Vagina (tissue), 2 donors: ENCODE results near the gene DDX56. TPM values are rescaled to one million over a fixed set of nuclear protein-coding genes. Genes with fewer than 3 reads are reported as not detected.

Source experiments
- DNase-seq, 2 donors: peaks; one replicate each; pipeline ENCODE4 v3.0.0-alpha.2; 2017; ENCODE audit errors: extremely low spot score in 2 of 2
- H3K27ac ChIP-seq: fragments of 200-600 bp; sonication (generic); one replicate; pipeline ENCODE4 v1.5.1; 2019
- H3K27me3 ChIP-seq: fragments of 200-600 bp; sonication (generic); one replicate; pipeline ENCODE4 v1.5.1; 2019
- H3K36me3 ChIP-seq, 2 donors: fragments of 200-600 bp; sonication (generic); one replicate each; pipeline ENCODE4 v1.5.1; 2017 to 2019
- H3K4me1 ChIP-seq: fragments of 200-600 bp; sonication (generic); one replicate; pipeline ENCODE4 v1.5.1; 2019
- H3K4me3 ChIP-seq, 2 donors: fragments of 200-600 bp; sonication (generic); 1 replicate in 1 of 2; 2 replicates in 1 of 2; pipeline ENCODE4 v1.5.1; 2016 to 2019
- H3K9me3 ChIP-seq: fragments of 200-600 bp; sonication (generic); one replicate; pipeline ENCODE4 v1.5.1; 2019
- POLR2A ChIP-seq, 2 donors: fragments of 450-650 bp; IDR thresholded peaks; one replicate each; pipeline ENCODE4 v1.6.1; 2017; ENCODE audit warnings: antibody characterized with exemption in 2 of 2, mild to moderate bottlenecking in 2 of 2, moderate library complexity in 2 of 2
- POLR2AphosphoS5 ChIP-seq, 2 donors: sonication (generic); formaldehyde crosslinking; IDR thresholded peaks; one replicate each; pipeline ENCODE4 v1.9.0; 2017; ENCODE audit warnings: antibody characterized with exemption in 2 of 2, mild to moderate bottlenecking in 2 of 2, low read depth in 1 of 2; ENCODE audit not compliant: insufficient read depth in 1 of 2
- intact Hi-C: fragments of 100-400 bp; cut with DNase I; formaldehyde crosslinking; loops from one replicate; pipeline ENCODE4 v1.15.1; 2023
- total RNA-seq: library from RNA; depleted of rRNA; stranded (reverse); fragments of >200 nt; gene quantifications from one replicate; pipeline ENCODE4 v1.2.3, GENCODE V29; 2016
- TF ChIP-seq, protein P1 (sequence below), 3 experiments: fragments of 450-650 bp in 2 of 3; fragments of 200-600 bp in 1 of 3; sonication (generic) in 1 of 3; IDR thresholded peaks; one replicate each; pipeline ENCODE4 v1.5.1; 2017 to 2019; ENCODE audit warnings: antibody characterized with exemption in 3 of 3, mild to moderate bottlenecking in 2 of 3, moderate library complexity in 2 of 3

The DDX56 gene
- total RNA-seq, 1 donor from 2014 or later: 60.2 TPM

DNA sequence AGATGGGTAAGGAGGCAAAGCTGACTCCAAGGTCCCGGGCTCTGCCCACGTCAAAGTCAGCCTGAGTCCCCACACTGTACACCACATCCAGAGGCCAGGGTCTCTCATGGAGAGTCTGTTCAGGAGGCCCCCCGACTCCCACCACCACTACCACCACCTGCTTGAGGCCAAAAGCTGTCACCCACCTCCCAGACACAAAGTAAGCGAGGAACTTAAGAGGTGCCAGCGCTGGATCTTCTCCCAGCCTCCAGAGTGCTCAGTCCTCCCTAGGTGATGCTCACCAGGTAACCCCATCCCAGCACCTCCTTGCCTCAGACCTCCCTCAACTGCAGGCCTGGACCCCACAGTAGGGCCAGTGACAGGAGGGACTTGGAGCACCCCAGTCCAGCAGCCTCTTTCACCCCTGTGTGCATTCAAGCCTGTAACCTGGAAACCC lies 33.1 kb downstream of the DDX56 start:
- TF ChIP-seq, protein P1, sequence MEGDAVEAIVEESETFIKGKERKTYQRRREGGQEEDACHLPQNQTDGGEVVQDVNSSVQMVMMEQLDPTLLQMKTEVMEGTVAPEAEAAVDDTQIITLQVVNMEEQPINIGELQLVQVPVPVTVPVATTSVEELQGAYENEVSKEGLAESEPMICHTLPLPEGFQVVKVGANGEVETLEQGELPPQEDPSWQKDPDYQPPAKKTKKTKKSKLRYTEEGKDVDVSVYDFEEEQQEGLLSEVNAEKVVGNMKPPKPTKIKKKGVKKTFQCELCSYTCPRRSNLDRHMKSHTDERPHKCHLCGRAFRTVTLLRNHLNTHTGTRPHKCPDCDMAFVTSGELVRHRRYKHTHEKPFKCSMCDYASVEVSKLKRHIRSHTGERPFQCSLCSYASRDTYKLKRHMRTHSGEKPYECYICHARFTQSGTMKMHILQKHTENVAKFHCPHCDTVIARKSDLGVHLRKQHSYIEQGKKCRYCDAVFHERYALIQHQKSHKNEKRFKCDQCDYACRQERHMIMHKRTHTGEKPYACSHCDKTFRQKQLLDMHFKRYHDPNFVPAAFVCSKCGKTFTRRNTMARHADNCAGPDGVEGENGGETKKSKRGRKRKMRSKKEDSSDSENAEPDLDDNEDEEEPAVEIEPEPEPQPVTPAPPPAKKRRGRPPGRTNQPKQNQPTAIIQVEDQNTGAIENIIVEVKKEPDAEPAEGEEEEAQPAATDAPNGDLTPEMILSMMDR (IDR thresholded peaks at IDR 0.05): no peak
- TF ChIP-seq POLR2AphosphoS5 (IDR thresholded peaks at IDR 0.05; ENCODE audit: insufficient read depth in 1 of 2, low read depth in 1 of 2): no peak
- TF ChIP-seq POLR2A (IDR thresholded peaks at IDR 0.05): no peak
- H3K27ac ChIP-seq: no peak overlapping the region
- intact Hi-C loops: no loop called here
- no peaks in the 10 kb centered on the region for H3K4me1 ChIP-seq
- H3K36me3 ChIP-seq: no peaks in the 10 kb centered on the region
- H3K9me3 ChIP-seq: no peaks in the 10 kb centered on the region
- no peaks in the 10 kb centered on the region for H3K27me3 ChIP-seq
- no peak overlapping the region for H3K4me3 ChIP-seq
- DNase-seq: no peak

DNA sequence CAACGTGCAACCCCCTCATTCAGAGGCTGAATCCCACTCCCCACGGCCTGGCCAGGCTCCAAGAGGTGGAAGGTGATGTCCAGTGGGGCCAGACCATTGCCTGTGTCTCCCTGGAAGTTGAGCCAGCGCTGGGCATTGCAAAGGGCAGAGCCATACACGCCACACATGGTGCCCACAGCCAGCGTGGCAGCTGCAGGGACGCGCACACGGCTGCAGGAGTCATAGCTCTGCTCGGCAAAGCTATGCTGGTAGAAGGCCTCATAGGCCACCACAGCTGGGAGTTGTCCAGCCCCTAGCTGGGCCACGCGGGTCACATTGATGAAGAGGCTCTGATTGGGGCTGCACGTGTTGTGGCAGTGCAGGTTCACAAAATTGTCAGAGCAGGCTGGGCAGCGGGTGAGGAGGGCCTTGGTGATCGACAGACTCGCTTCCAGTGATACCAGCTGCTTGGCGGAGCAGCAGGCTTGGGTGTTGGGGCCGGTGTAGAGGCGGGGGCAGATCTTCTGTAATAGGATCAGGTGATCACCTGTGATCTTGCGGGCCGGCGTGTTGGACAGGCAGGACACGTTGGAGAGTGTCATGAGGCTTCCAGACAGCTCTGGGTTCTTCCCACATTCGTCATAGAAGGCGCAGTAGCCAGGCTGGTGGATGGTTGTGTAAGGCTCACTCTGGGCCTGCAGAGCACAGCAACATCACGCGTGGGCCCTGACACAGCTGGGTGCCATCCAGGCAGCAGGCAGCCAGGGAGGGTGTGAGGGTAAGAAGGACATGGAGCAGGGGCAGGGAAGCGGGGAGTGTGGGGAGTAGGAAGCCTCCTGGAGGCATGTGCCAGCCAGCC lies 33.8 kb downstream of the DDX56 start:
- H3K4me3 ChIP-seq: no peak overlapping the region
- TF ChIP-seq POLR2A (IDR thresholded peaks at IDR 0.05): no peak
- no peak for TF ChIP-seq POLR2AphosphoS5 (IDR thresholded peaks at IDR 0.05; ENCODE audit: insufficient read depth in 1 of 2, low read depth in 1 of 2)
- TF ChIP-seq, protein P1 (IDR thresholded peaks at IDR 0.05): no peak
- no peak overlapping the region for H3K27ac ChIP-seq
- no peaks in the 10 kb centered on the region for H3K36me3 ChIP-seq
- no peaks in the 10 kb centered on the region for H3K27me3 ChIP-seq
- no peaks in the 10 kb centered on the region for H3K4me1 ChIP-seq
- H3K9me3 ChIP-seq: no peaks in the 10 kb centered on the region
- intact Hi-C loops: no loop called here
- no peak for DNase-seq

DNA sequence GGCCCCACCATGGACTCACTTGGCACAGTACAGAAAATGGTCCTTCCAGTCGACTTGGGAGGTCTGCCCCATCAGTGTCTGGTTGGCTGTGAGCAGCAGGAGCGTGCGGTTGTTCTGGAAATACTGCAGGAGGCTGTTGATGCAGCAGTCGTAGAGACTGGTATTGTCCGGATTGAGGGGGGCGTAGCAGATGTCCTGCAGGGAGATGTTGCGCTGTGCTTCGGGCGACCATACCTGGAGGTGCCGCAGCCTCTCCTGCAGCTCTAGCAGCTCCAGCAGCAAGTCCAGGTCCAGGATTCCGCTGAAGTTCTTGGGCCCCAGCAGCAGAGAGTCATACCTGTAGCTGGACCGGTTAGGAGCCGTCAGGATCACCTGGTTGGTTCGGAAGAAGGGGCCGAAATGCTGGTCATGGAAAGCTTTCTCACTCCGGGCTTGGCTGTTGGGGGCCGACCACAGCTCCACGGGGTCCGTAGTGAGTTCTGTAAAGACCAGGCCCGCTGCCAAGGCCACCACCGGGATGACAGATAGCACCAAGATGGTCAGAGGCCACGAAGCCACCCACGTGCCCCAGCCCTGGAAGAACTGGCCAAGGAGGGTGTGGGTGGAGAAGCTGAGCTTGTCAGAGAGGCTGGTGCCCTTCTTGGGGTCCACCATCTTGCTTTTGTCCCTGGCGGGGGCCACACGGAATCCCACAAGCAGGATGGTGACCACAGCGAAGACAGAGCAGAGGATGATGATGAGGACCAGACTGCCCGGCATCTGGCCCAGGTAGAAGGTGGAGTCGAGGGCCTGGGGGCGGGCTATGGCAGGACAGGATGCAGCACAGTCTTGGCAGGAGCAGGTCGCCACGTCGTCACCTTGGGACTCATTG lies 34.7 kb downstream of the DDX56 start:
- intact Hi-C loops: no loop called here
- Histone ChIP-seq H3K36me3 (no peaks in the 10 kb centered on the region), H3K27me3 (no peaks in the 10 kb centered on the region), H3K4me3 (no peak overlapping the region), H3K9me3 (no peaks in the 10 kb centered on the region), H3K27ac (no peak overlapping the region), H3K4me1 (no peaks in the 10 kb centered on the region)
- DNase-seq: no peak
- TF ChIP-seq POLR2AphosphoS5 (IDR thresholded peaks at IDR 0.05; ENCODE audit: insufficient read depth in 1 of 2, low read depth in 1 of 2) (no peak), POLR2A (IDR thresholded peaks at IDR 0.05) (no peak)
- TF ChIP-seq, protein P1 (IDR thresholded peaks at IDR 0.05): no peak

DNA sequence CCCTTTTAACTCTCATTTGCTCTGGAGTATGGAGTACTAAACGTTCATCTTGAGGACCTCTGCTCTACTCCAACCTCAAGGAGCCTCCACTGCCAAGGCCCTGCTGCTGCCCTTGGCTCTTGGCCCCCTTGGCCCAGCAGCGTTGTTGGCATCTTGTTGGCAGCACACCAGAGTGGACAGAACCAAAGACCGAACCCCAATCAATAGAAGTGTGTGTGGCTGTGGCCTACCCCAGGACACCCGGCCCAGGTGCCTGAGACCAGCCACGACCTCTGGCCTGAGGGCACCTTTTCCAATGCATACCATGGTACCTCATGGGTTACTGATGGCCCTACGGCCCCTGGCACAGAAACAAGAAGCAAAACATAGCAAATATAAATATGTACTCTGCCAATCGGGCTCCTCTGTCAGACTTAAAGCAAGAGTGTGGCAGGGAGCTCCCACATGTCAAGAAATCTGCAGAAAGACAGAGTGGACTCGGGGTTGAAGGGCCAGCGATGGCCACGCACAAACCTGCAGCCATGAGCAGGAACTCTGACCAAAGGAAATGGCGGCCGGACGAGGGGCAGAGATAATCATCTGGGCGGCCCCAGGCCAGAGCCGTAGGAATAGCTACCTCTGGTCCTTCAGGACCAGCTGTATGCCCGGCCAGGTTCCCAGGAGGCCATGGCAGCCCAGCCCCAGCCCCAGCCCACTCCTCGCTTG lies 35.5 kb downstream of the DDX56 start:
- Histone ChIP-seq H3K27ac (no peak overlapping the region), H3K27me3 (no peaks in the 10 kb centered on the region), H3K4me3 (no peak overlapping the region), H3K4me1 (no peaks in the 10 kb centered on the region), H3K9me3 (no peaks in the 10 kb centered on the region), H3K36me3 (no peaks in the 10 kb centered on the region)
- no peak for TF ChIP-seq POLR2AphosphoS5 (IDR thresholded peaks at IDR 0.05; ENCODE audit: insufficient read depth in 1 of 2, low read depth in 1 of 2)
- TF ChIP-seq POLR2A (IDR thresholded peaks at IDR 0.05): no peak
- TF ChIP-seq, protein P1 (IDR thresholded peaks at IDR 0.05): no peak
- DNase-seq: no peak
- intact Hi-C loops: no loop called here
